GM19468 (cell line): Measurements from ENCODE around the gene KRT4.

Source experiments
- ATAC-seq: cut with Tn5 transposase; IDR thresholded peaks from one replicate; pipeline ENCODE4 v1.9.1; 2021; ENCODE audit warnings: mild to moderate bottlenecking, moderate library complexity, moderate number of reproducible peaks; ENCODE audit not compliant: unreplicated experiment; ENCODE audit errors: extremely low read depth

The KRT4 gene

GRCh38 chr12:52823761-52824450 is 10.0 kb upstream of the KRT4 start:
- ATAC-seq: no peak

- ATAC-seq: no peak
Observed at GRCh38 chr12:52822771-52823510, 9.0 kb upstream of the KRT4 start.

- no peak for ATAC-seq
Observed at GRCh38 chr12:52821826-52822660, 8.1 kb upstream of the KRT4 start.

GRCh38 chr12:52821071-52821730 is 7.3 kb upstream of the KRT4 start:
- no peak for ATAC-seq

DNA sequence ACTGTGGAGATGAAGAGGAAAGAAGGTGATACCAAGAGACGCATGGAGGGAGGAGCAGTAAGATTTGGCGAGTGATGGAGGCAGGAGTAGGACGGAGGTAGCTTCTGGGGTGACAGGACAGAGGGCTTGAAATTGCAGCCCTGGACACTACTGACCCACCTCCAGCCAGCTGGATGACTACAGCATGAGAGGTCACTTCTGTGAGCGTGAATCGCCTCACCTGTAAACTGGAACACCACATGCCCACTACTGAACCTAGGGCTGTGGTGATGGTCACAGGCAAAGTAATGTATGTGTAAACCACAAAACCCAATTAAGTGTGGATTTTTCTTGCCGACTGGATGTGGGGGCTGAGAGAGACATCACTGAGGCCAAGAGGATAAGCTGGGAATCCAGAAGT is 6.6 kb upstream of the KRT4 start:
- ATAC-seq: no peak

DNA sequence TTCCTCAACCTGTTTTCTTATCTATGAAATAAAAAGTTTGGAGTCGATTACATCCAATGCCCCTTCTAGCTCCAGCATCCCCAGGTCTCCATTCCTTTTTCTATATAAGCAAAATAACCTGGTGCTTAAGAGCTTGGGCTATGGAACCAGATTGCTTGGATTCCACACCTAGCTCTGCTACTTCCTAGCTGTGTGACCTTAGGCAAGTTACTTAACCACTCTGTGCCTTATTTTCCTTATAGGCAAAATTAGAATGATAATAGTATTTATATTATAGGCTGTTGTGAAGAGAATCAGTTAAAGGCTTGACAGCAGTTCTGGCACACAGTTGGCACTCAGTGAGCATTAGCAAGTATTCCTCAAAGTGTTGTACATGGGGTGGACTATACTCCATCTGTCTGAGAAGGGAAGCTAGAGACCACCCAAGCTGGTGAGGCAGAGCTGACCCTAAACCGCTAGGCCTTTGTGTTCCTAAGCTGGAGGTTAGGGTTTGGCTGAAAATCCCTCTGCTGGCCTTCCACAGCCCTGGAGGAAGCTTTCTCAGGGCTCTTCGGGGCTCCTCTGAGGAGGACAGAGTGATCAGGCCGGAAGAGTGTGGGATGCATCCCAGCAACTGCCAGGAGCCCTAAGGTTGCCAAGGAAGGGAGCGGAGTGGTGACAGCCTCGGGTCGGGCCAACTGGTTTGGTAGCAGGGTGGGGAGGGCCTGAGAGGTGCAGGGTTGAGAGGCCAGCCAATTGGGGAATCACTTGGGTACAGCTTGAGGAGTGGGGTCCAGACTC is 6.0 kb upstream of the KRT4 start:
- no peak for ATAC-seq

GRCh38 chr12:52818887-52819420 is 5.0 kb upstream of the KRT4 start:
- no peak for ATAC-seq

GRCh38 chr12:52818388-52818787 is 4.5 kb upstream of the KRT4 start:
- no peak for ATAC-seq

- no peak for ATAC-seq
Observed at GRCh38 chr12:52817699-52818238, 3.9 kb upstream of the KRT4 start.

DNA sequence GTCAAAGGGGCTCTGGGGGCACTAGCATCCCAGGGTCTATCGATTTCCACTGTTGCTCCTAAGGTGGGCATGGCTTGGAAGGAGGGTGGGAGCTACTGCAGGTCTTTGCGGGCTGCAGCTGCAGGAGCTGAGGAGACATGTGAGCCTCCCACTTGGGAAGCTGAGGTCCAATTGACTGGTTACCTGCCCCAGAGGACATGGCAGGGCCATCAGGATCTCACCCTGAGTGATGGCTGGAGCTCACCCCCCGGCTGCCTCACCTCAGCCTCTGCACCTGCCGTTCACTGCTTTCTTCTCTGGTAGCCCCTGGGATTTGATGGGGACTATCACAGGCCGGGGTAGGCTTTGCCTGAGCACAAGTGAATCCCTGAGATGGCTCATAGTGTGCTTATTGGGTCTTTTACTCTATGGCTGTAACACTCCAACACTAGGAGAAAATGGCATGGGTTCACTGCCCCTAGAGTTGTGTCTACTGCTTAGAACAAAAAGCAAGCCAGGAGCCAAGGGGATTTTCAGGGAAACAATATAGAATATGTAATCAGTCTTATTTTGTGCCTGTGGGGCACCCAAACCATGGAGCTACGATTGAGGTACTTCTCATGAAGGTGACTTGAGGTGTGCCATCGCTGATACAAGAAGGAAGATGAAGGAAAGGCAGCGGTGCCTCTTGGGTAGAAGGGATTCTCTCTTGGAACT is 3.2 kb upstream of the KRT4 start:
- no peak for ATAC-seq

DNA sequence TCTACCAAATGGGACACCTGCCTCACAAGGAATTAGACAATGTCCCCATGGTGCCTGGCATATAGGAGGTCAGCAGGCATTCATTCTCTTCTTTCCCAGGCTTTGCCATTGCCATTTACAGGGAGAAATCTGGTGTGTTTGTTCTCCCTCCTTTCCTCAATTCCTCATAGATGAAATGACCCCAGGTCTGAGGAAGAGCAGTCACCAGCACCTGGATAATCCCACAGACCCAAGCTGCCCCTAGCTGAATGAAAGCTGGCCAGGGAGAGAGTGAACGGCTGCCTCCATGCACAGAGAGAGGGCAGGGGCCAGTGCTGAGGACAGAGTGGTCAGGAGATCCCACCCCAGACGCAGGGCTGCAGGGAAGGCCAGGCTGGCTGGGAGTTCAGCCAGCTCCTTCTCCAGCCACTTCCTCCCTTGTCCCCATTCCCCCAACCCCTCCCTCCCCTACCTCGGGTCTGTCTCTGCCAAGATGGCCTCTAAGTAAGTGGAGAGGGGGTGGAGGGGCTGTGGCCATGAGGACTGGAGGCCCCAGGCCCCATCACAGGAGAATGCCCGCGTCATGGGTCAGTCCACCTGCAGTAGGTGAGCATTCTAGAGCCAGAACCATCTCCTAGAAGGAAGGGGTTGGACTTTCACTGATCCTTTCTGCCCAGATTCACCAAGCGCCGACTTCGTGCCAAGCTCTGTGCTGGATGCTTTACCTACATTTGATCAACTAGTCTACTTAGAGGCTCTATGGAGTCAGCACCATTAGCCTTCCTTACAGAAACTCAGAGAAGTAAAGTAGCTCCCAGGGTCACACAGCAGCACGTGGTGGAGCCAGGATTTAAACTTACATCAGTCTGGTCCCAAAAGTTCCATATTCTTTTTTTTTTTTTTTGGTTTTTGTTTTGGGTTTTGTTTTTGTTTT is 2.0 kb upstream of the KRT4 start:
- no peak for ATAC-seq

DNA sequence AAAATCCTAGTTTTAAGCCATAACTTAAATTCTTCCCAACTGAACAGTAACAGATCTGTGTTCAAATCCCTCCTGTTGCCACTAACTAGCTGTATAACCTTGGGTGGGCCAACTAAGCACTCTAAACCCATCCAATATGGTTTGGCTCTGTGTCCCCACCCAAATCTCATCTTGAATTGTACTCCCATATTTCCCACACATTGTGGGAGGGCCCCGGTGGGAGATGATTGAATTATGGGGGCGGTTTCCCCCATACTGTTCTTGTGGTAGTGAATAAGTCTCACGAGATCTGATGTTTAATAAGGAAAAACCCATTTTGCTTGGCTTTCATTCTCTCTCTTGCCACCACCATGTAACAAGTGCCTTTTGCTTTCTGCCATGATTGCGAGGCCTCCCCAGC is 1.2 kb upstream of the KRT4 start:
- no peak for ATAC-seq

DNA sequence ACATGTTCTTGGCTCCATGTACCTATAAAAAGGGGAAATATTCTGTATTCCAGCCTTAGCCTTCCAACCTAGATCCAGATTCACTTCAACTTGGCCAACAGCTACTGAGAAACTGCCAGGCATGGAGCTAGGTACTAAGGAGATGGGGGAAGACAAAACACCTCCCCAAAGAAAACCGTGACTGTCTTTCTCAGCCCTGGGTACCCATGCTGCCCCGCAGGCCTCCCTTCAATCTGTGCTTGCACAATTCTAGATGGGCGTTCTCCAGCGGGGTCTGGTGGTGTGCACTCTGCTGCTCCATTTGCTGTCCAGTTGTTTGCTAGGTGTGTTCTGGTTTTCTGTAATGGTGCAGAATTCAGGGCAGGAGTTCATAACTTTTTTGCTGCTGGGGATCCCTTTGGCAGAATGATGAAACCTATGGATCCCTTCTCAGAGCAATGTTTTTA is 817 bp upstream of the KRT4 start:
- ATAC-seq: no peak

DNA sequence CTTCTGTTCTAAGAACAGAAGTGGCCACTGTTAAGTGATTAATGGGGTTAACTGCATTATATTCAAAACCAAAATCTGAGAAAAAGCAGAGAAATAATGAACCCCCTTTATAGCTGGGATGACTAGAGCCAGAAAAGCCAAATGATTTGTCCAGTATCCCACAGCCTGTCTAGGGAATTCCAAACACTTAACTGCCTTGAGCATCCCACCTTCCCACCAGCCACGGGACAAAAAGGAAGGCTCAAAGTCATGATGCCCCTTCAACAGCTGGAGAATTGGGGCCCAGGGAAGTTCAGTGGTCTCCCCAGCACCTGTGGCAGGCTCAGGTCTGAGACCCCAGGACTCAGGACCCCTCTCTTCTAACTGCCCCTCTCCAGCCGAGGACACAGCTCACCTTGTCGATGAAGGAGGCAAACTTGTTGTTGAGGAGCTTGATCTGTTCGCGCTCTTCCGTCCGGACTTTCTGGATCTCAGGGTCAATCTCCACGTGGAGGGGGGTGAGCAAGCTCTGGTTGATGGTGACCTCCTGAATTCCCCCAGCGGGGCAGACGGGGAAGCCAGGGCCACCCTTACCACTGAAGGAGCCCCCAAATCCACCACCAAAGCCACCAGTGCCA is 605 bp downstream of the KRT4 start:
- ATAC-seq: no peak

GRCh38 chr12:52812749-52813148 is 1.2 kb downstream of the KRT4 start:
- no peak for ATAC-seq

DNA sequence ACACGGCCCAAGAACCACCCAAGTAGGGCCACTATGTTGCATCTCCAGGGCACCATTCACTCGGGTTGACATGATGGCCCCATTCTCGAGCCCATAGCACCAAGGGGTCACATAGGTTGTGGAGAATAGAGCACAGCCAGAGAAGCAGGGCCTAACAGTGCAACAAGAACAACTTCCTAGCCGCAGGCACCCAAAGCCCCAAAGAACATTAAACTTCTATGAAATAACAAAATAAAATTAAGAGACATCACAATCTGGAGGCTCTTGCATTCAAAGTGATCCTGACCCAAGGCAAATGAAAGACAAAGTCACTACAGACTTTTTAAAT is 1.9 kb downstream of the KRT4 start:
- ATAC-seq: no peak
